ENCODE data around the gene EME2. TPM values are rescaled to one million over a fixed set of nuclear protein-coding genes. Genes with fewer than 3 reads are reported as not detected.

Gene EME2
- total and polyA plus RNA-seq, 2 of the 13 experiments (the other 11 are each of a cell fraction or from before 2014, with no cell fraction given): 4.4 to 7.6 TPM

GRCh38 chr16:1770328-1771187, 2.1 kb upstream of the EME2 start (continued):
- TF ChIP-seq ZNF687 (CRISPR knock-in tag; IDR thresholded peaks at IDR 0.05) (peak; percentile 13; the same call in 1 of the 2 replicates), POLR2A (IDR thresholded peaks at IDR 0.05; ENCODE audit: insufficient read depth in 1 of 2, low read depth in 2 of 2, low read length in 2 of 2) (0 out of 4 replicates have a peak, but pooled peaks of 1 of the 2 experiments have one; percentile 35), ZNF674 (CRISPR knock-in tag; IDR thresholded peaks at IDR 0.05; ENCODE audit: low read depth) (no peak), ZBTB38 (CRISPR knock-in tag; IDR thresholded peaks at IDR 0.05) (peak; percentile 71), ZNF484 (CRISPR knock-in tag; IDR thresholded peaks at IDR 0.05; ENCODE audit: borderline replicate concordance, low read depth) (no peak), POLR2G (IDR thresholded peaks at IDR 0.05; ENCODE audit: low read depth, low read length) (peak; percentile 34), AGO1 (IDR thresholded peaks at IDR 0.05; ENCODE audit: low read depth, low read length, poor library complexity, severe bottlenecking) (peak; percentile 93), AKAP8 (CRISPR knock-in tag; IDR thresholded peaks at IDR 0.05) (0 out of 2 replicates have a peak, but pooled peaks have one; percentile 35), ZNF253 (CRISPR knock-in tag; IDR thresholded peaks at IDR 0.05; ENCODE audit: borderline replicate concordance) (0 out of 2 replicates have a peak, but pooled peaks have one; percentile 22), HES4 (CRISPR knock-in tag; IDR thresholded peaks at IDR 0.05; ENCODE audit: borderline replicate concordance) (no peak)

Measured in HepG2 (cell line).